ENCODE results near the gene ASPDH. TPM values are rescaled to one million over a fixed set of nuclear protein-coding genes. Genes with fewer than 3 reads are reported as not detected.

Gene ASPDH
- total and polyA plus RNA-seq, 7 donors, result not detected

- Histone ChIP-seq H3K9me3 (no peaks in the 10 kb centered on the region), H3K4me3 (no peak overlapping the region), H3K27ac (no peak overlapping the region), H3K36me3 (peaks cover 12 to 64% (median 18%) of the 10 kb centered on the region in 4 donors), H3K27me3 (no peaks in the 10 kb centered on the region), H3K4me1 (peaks cover 0 to 26% (median 15%) of the 10 kb centered on the region in 4 donors)
- no peak for DNase-seq
- intact Hi-C loops (cut with DNase I), result no loop called here
- TF ChIP-seq POLR2AphosphoS5 (IDR thresholded peaks at IDR 0.05) (no peak), EP300 (IDR thresholded peaks at IDR 0.05) (no peak), POLR2A (IDR thresholded peaks at IDR 0.05) (no peak)
- TF ChIP-seq, protein P1, sequence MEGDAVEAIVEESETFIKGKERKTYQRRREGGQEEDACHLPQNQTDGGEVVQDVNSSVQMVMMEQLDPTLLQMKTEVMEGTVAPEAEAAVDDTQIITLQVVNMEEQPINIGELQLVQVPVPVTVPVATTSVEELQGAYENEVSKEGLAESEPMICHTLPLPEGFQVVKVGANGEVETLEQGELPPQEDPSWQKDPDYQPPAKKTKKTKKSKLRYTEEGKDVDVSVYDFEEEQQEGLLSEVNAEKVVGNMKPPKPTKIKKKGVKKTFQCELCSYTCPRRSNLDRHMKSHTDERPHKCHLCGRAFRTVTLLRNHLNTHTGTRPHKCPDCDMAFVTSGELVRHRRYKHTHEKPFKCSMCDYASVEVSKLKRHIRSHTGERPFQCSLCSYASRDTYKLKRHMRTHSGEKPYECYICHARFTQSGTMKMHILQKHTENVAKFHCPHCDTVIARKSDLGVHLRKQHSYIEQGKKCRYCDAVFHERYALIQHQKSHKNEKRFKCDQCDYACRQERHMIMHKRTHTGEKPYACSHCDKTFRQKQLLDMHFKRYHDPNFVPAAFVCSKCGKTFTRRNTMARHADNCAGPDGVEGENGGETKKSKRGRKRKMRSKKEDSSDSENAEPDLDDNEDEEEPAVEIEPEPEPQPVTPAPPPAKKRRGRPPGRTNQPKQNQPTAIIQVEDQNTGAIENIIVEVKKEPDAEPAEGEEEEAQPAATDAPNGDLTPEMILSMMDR (IDR thresholded peaks at IDR 0.05), result no peak
- 91 to 94% methylated on average over 37 of the region's 37 CpGs for WGBS, 2 donors
These were observed 33.2 kb downstream of the ASPDH start for GRCh38 chr19:50480281-50481111.

- 94 to 96% methylated on average over 16 of the region's 16 CpGs for WGBS, 2 donors
- Histone ChIP-seq H3K9me3 (no peaks in the 10 kb centered on the region), H3K36me3 (peaks cover 12 to 58% (median 18%) of the 10 kb centered on the region in 4 donors), H3K27me3 (no peaks in the 10 kb centered on the region), H3K4me1 (peaks cover 0 to 26% (median 15%) of the 10 kb centered on the region in 4 donors), H3K4me3 (no peak overlapping the region), H3K27ac (no peak overlapping the region)
- intact Hi-C loops (cut with DNase I), result no loop called here
- TF ChIP-seq POLR2A (IDR thresholded peaks at IDR 0.05) (no peak), POLR2AphosphoS5 (IDR thresholded peaks at IDR 0.05) (no peak), EP300 (IDR thresholded peaks at IDR 0.05) (no peak)
- TF ChIP-seq, protein P1 (IDR thresholded peaks at IDR 0.05), result no peak
- no peak for DNase-seq
These were observed 33.9 kb downstream of the ASPDH start for GRCh38 chr19:50479761-50480251.

GRCh38 chr19:50478901-50479715, 34.6 kb downstream of the ASPDH start:
- no peaks in the 10 kb centered on the region for H3K27me3 ChIP-seq
- H3K4me3 ChIP-seq, result no peak overlapping the region
- WGBS, 2 donors, result 91 to 94% methylated on average over 19 of the region's 19 CpGs
- no peaks in the 10 kb centered on the region for H3K9me3 ChIP-seq
- H3K36me3 ChIP-seq, result peaks cover 12 to 55% (median 18%) of the 10 kb centered on the region in 4 donors
- TF ChIP-seq, protein P1 (IDR thresholded peaks at IDR 0.05), result peak in 1 of 4 experiments; percentile 17
- no peak for TF ChIP-seq POLR2A (IDR thresholded peaks at IDR 0.05)
- H3K4me1 ChIP-seq, result peaks cover 0 to 26% (median 15%) of the 10 kb centered on the region in 4 donors
- DNase-seq, result no peak
- intact Hi-C loops (cut with DNase I), result no loop called here
- no peak overlapping the region for H3K27ac ChIP-seq

DNA sequence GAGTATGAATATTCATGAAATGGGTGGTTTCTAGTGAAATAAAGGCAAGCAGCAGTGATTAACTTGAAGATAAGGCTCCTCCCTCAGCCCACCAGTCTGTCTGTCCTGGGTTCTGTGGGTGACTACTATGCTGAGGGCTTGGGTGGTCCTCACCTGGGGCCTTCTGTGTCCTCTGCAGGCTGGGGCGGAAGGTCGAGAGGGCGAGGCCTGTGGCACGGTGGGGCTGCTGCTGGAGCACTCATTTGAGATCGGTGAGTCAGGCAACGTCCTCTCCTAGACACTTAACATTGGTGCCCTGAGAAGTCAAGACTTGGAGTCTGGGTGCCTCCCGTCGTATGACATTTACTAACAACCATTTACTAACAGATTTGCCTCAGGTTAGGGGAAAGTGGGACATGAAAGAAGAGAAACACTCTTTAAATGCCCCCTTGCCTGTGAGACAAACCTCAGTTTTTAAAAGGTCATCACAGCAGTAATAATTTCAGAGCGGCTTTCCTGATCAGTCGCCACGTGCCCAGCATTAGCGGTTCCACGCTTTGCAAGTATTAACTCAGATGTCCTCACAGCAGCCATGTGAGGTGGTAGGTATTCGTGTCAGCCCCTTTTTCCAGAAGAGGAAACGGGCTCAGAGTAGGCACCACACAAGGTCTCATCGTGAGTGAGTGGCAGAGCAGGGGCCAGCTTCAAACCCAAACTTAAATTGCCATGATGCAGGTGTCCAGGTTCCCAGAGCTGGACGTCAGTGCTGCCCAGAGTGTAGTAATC, 35.8 kb downstream of the ASPDH start:
- peaks cover 0 to 26% (median 15%) of the 10 kb centered on the region in 4 donors for H3K4me1 ChIP-seq
- WGBS, 2 donors, result 96 to 97% methylated on average over 17 of the region's 17 CpGs
- H3K36me3 ChIP-seq, result peaks cover 12 to 46% (median 18%) of the 10 kb centered on the region in 4 donors
- H3K9me3 ChIP-seq, result no peaks in the 10 kb centered on the region
- H3K27ac ChIP-seq, result no peak overlapping the region
- no peak for DNase-seq
- intact Hi-C loops (cut with DNase I), result loop anchor here (2.0 kb wide), 1 partner anchor 101 kb away; the partner anchor contains the start of gene NR1H2
- TF ChIP-seq POLR2A (IDR thresholded peaks at IDR 0.05) (no peak), EP300 (IDR thresholded peaks at IDR 0.05) (no peak), POLR2AphosphoS5 (IDR thresholded peaks at IDR 0.05) (no peak)
- TF ChIP-seq, protein P1 (IDR thresholded peaks at IDR 0.05), result no peak
- no peak overlapping the region for H3K4me3 ChIP-seq
- no peaks in the 10 kb centered on the region for H3K27me3 ChIP-seq
